ENCODE results near the gene CDH11.

DNA sequence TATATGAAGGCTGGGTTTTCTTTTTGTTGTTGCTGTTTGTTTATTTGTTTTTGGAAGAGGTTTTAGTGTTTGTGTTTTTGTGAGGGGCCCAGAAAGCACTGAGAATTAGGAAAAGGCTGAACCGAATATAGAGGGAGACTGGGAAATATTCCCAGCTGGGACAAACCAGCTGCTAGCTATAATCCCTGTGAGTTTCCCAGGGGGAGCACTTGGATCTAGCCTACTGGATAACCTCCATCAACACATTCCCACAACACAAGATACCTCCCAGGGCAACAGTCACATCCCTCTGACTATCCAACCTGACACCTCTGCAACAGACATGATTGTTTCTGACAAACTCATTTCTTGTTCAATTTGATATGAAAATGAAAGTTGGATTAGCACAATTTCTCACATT lies 16.7 kb downstream of the CDH11 start:
- TF ChIP-seq, protein P1, sequence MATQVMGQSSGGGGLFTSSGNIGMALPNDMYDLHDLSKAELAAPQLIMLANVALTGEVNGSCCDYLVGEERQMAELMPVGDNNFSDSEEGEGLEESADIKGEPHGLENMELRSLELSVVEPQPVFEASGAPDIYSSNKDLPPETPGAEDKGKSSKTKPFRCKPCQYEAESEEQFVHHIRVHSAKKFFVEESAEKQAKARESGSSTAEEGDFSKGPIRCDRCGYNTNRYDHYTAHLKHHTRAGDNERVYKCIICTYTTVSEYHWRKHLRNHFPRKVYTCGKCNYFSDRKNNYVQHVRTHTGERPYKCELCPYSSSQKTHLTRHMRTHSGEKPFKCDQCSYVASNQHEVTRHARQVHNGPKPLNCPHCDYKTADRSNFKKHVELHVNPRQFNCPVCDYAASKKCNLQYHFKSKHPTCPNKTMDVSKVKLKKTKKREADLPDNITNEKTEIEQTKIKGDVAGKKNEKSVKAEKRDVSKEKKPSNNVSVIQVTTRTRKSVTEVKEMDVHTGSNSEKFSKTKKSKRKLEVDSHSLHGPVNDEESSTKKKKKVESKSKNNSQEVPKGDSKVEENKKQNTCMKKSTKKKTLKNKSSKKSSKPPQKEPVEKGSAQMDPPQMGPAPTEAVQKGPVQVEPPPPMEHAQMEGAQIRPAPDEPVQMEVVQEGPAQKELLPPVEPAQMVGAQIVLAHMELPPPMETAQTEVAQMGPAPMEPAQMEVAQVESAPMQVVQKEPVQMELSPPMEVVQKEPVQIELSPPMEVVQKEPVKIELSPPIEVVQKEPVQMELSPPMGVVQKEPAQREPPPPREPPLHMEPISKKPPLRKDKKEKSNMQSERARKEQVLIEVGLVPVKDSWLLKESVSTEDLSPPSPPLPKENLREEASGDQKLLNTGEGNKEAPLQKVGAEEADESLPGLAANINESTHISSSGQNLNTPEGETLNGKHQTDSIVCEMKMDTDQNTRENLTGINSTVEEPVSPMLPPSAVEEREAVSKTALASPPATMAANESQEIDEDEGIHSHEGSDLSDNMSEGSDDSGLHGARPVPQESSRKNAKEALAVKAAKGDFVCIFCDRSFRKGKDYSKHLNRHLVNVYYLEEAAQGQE (IDR thresholded peaks at IDR 0.05; ENCODE audit: insufficient read depth in 1 of 2, low read depth in 2 of 2, low read length in 2 of 2) = no peak
- TF ChIP-seq TAF1 (IDR thresholded peaks at IDR 0.05; ENCODE audit: borderline replicate concordance, insufficient read depth, low read length) (no peak), POLR2AphosphoS5 (IDR thresholded peaks at IDR 0.05; ENCODE audit: low read depth, low read length) (no peak), SIN3A (IDR thresholded peaks at IDR 0.05; ENCODE audit: borderline replicate concordance, insufficient read depth, low read length) (no peak)

Measured in PFSK-1 (cell line).